ENCODE data around the gene AFG1L. TPM values are rescaled to one million over a fixed set of nuclear protein-coding genes. Genes with fewer than 3 reads are reported as not detected.

AFG1L gene
- total and polyA plus RNA-seq, 3 experiments from 2014 or later, result 4.4 to 5.3 (median 4.4) TPM

DNA sequence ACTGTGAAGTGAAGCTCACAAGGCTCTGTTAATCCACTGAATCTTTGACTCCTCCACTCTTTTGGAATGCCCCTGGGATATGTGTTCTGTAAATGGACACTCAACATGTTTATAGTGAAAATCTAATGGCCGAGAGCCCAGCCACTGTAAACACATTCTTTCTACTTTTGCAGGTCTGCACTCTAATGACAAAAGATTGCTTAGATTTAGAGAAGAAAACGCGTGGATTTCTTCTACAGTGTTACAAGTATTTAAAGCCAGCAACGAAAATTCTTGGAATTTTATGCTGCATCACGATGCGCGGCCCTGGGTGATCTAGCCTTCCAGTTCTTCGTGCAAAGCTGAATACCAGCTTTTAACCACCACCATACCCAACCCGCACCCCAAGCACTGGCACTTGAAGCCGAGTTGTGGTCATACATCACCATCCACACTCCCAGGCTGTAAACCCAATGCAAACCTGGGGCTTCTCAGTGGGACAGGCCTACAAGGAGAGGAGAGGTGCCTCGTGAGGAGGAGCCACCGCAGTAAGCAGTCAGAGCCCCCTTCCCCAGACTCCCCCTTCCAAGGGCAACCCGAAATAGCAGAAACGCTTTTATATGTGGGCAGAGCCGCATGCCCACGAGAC lies 262.1 kb downstream of the AFG1L start:
- POLR2A ChIA-PET, result interaction anchor here (3.0 to 3.8 kb wide), 2 partner anchors 538 to 825 kb away, joined by 31 to 48 read pairs; partner anchors contain the start of genes CD164, CEP57L1 and SESN1
- peaks cover 1 to 4% of the 10 kb centered on the region in 2 donors for H3K27me3 Mint-ChIP-seq
- H3K36me3 Mint-ChIP-seq, result peaks cover 0 to 16% (median 0%) of the 10 kb centered on the region in 3 donors
- H3K27ac Mint-ChIP-seq, result peak overlapping the region; percentile 72 to 100 (median 86)
- Histone ChIP-seq H3K4me1 (ENCODE audit: insufficient read depth, low read length) (peaks cover 11% of the 10 kb centered on the region), H3K36me3 (ENCODE audit: insufficient read depth, low read length) (no peaks in the 10 kb centered on the region), H3K4me3 (ENCODE audit: low read length) (peak overlapping the region; percentile 89), H3K9me3 (ENCODE audit: low read length) (no peaks in the 10 kb centered on the region), H3K27me3 (ENCODE audit: insufficient read depth, low read length, poor library complexity, severe bottlenecking) (no peaks in the 10 kb centered on the region), H3K27ac (ENCODE audit: low read depth, low read length) (peak overlapping the region; percentile 99)
- peaks cover 6 to 12% (median 7%) of the 10 kb centered on the region in 3 donors for H3K4me1 Mint-ChIP-seq
- CTCF ChIA-PET, result interaction anchor here (1.3 to 1.9 kb wide), 6 partner anchors 15 to 336 kb away, joined by 3 to 8 read pairs (median 5); no protein-coding TSS in a partner anchor
- no peak for DNase-seq
- no peaks in the 10 kb centered on the region for H3K9me3 Mint-ChIP-seq
- H3K4me3 Mint-ChIP-seq, result peak overlapping the region; percentile 80 to 100 (median 98)

DNA sequence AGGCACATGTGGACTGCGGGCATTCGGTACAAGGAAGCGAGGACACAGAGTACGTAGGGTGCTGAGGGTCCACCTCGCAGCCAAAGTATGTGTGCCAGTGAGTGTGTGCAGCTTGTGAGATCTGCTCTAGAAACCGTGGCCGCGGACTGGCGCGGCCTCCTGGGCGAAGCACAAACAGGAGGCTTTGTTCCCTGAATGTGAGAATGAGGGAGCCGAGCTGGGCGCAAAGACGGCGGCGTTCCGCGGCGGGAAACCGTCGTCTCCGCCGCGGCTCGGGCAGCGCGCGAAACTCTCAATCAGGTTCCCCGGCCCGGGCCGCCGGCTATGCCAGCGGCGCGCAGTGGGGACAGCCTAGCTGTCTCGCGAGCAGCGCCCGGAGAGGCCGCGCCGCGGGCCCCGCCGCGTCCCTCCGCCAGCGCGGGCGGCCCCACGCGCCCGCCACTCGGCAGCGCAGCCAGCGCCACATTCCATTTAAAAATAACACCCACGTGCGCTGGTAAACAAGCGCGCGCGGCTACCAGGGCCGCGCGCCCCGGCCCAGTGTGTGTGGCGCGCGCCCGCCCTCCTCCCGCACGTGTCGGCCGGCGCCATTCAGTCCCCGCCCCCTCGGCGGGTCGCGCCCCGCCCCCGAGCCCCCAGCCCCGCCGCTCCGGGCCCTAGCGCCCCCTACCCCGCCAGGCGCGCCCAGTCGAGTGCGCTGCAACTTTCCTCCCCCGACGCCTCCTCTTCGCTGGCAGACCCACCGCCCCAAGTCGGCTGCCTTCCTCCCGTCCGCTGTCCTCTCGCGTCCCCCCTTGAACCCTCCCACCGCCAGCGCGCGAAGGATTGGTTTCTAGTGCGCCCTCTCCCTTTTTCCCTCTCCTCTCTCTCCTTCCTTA lies 262.9 kb downstream of the AFG1L start:
- peak overlapping the region; percentile 98 to 100 (median 99) for H3K27ac Mint-ChIP-seq
- peak; percentile 79 to 90 (median 81) for DNase-seq
- ChIA-PET CTCF (interaction anchor here (0.9 to 2.8 kb wide), 12 partner anchors 15 to 536 kb away, joined by 3 to 17 read pairs (median 4); partner anchors contain the start of genes ARMC2 and SESN1), POLR2A (interaction anchor here (0.9 to 3.8 kb wide), 8 partner anchors 240 to 1098 kb away, joined by 3 to 48 read pairs (median 4); partner anchors contain the start of genes ARMC2, CD164, CEP57L1 and PDSS2)
- H3K36me3 Mint-ChIP-seq, result peaks cover 0 to 23% (median 2%) of the 10 kb centered on the region in 3 donors
- peak overlapping the region; percentile 96 to 100 (median 98) for H3K4me3 Mint-ChIP-seq
- H3K4me1 ChIP-seq (ENCODE audit: insufficient read depth, low read length), result peaks cover 19% of the 10 kb centered on the region
- H3K36me3 ChIP-seq (ENCODE audit: insufficient read depth, low read length), result no peaks in the 10 kb centered on the region
- H3K4me3 ChIP-seq (ENCODE audit: low read length), result peak overlapping the region; percentile 89
- H3K27ac ChIP-seq (ENCODE audit: low read depth, low read length), result peak overlapping the region; percentile 99
- H3K4me1 Mint-ChIP-seq, result peaks cover 13 to 20% (median 14%) of the 10 kb centered on the region in 3 donors
- H3K9me3 ChIP-seq (ENCODE audit: low read length), result no peaks in the 10 kb centered on the region
- no peaks in the 10 kb centered on the region for H3K27me3 ChIP-seq (ENCODE audit: insufficient read depth, low read length, poor library complexity, severe bottlenecking)
- H3K9me3 Mint-ChIP-seq, result no peaks in the 10 kb centered on the region
- peaks cover 4 to 7% of the 10 kb centered on the region in 2 donors for H3K27me3 Mint-ChIP-seq

DNA sequence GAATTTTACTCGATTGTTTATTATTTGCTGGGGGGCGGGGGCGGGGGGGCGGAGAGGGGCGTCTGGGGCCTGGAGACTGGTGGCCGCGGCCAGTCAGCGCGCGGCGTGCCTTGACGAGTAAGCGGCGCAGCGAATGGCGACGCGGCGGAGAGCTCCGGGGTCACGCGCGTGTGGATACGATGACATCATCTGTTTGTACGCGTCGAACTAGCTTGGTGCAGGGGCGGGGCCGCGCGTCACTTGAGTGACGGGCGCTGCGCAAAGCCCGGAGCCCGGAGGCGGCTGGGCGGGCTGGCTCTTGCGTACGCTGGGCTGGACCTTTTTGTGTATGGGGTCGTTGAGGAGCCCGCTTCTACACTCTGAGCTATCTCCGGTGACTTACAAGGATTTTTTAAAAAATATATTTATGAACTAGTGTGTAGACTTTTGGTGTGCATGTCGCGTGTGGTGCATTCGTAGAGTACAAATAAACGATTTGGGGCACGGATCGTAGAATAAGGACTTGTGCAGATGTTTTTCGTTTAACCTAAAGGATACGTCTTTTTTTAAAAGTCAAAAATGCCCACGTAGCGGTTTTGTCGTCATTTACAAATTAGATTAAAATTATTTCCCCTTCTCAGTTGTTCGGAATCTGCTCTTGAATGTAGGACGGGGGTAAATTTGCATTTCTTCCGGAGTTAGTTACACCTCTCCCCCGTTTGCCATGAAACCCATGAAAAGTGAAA lies 263.7 kb downstream of the AFG1L start:
- Mint-ChIP-seq H3K4me3 (peak overlapping the region; percentile 96 to 100 (median 98)), H3K36me3 (peaks cover 0 to 25% (median 3%) of the 10 kb centered on the region in 3 donors), H3K27ac (peak overlapping the region; percentile 98 to 100 (median 99)), H3K4me1 (peaks cover 21 to 27% (median 21%) of the 10 kb centered on the region in 3 donors), H3K27me3 (peaks cover 2 to 8% of the 10 kb centered on the region in 2 donors), H3K9me3 (no peaks in the 10 kb centered on the region)
- peaks cover 26% of the 10 kb centered on the region for H3K4me1 ChIP-seq (ENCODE audit: insufficient read depth, low read length)
- DNase-seq, result peak; percentile 95 to 99 (median 97)
- no peaks in the 10 kb centered on the region for H3K27me3 ChIP-seq (ENCODE audit: insufficient read depth, low read length, poor library complexity, severe bottlenecking)
- peak overlapping the region; percentile 80 for H3K4me3 ChIP-seq (ENCODE audit: low read length)
- no peaks in the 10 kb centered on the region for H3K36me3 ChIP-seq (ENCODE audit: insufficient read depth, low read length)
- POLR2A ChIA-PET, result interaction anchor here (0.6 to 3.8 kb wide), 13 partner anchors 24 to 1099 kb away, joined by 3 to 48 read pairs (median 4); partner anchors contain the start of genes ARMC2, CD164, CEP57L1 and PDSS2
- H3K9me3 ChIP-seq (ENCODE audit: low read length), result no peaks in the 10 kb centered on the region
- CTCF ChIA-PET, result interaction anchor here (0.9 to 2.8 kb wide), 10 partner anchors 16 to 535 kb away, joined by 3 to 17 read pairs (median 4); partner anchors contain the start of genes ARMC2 and SESN1
- peak overlapping the region; percentile 99 for H3K27ac ChIP-seq (ENCODE audit: low read depth, low read length)

DNA sequence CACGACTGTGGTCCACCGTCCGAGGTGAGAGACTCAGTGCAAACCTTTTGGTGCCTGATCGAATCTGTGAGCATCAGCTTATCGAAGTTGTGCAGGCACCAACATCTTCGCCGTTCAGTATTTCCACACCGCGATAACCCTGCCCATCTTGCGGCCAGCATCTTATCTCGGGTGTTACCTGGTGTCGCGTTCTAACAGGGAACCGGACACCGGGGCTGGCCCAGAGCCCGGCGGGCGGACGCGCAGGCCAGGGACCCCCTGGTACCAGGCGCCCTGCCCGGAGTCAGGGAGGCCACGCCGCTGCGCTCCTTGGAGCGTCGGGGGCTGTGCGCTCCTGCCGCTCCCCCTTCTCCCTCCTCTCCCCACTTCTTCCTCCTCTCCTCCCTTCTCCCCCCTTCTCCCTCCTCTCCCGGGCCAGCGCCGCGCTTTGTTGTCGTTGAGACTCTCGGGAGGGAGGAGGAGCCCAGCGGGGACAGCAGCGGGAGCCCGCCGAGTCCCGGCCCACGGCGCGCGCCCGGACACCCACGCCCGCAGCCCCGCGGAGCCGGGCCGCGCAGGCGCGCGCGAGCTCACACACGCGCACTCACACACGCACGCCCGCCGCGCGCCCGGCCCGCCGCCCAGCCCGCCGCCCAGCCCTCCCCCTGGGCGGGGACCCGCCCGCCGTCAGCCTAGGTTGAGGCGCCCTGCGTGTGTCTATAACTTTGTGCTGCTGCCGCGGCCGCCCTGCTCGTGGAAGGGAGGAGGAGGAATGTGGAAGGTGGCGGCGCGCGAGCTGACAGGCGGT lies 264.4 kb downstream of the AFG1L start:
- DNase-seq, result peak; percentile 83 to 95 (median 90)
- CTCF ChIA-PET, result interaction anchor here (1.2 to 2.8 kb wide), 6 partner anchors 16 to 535 kb away, joined by 3 to 17 read pairs (median 6); partner anchors contain the start of gene SESN1
- Histone ChIP-seq H3K27me3 (ENCODE audit: insufficient read depth, low read length, poor library complexity, severe bottlenecking) (no peaks in the 10 kb centered on the region), H3K27ac (ENCODE audit: low read depth, low read length) (peak overlapping the region; percentile 99), H3K36me3 (ENCODE audit: insufficient read depth, low read length) (no peaks in the 10 kb centered on the region), H3K9me3 (ENCODE audit: low read length) (no peaks in the 10 kb centered on the region), H3K4me3 (ENCODE audit: low read length) (peak overlapping the region; percentile 88), H3K4me1 (ENCODE audit: insufficient read depth, low read length) (peaks cover 32% of the 10 kb centered on the region)
- Mint-ChIP-seq H3K27me3 (peaks cover 0 to 8% of the 10 kb centered on the region in 2 donors), H3K27ac (peak overlapping the region; percentile 98 to 100 (median 99)), H3K9me3 (no peaks in the 10 kb centered on the region), H3K4me3 (peak overlapping the region; percentile 96 to 100 (median 98)), H3K4me1 (peaks cover 27 to 34% (median 29%) of the 10 kb centered on the region in 3 donors), H3K36me3 (peaks cover 0 to 25% (median 3%) of the 10 kb centered on the region in 3 donors)
- POLR2A ChIA-PET, result interaction anchor here (0.6 to 3.8 kb wide), 16 partner anchors 23 to 1100 kb away, joined by 3 to 48 read pairs (median 4); partner anchors contain the start of genes ARMC2, CD164, CEP57L1 and PDSS2

DNA sequence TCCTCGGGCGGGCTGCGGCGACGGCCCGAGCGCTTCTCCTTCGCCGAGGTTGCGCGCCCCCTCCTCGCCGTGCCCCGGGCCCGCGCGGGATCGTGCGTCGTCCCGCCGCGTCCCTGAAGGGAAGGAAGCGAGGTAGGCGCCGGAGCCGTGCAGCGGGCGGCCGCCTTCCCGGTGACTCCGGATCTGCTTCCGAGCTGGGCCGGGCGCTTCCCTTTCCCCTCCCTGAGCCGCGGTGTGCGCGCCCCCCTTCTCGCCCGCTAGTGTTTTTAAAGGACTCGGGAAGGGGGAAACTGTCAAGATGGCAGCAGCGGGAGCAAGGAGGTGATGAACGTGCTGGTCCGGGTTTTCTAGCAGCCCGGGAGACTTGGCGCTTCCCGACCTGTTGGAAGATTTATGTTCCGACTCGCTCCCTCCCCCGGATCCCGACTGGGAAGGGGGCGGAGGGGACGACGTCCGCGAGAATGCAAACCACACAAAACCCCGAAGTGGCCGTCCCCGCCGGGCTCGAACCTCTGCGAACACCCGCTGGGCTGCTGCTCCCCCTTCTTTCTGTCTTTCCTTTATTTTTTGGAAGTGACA lies 265.1 kb downstream of the AFG1L start:
- DNase-seq, result peak in 2 of 5 donors; percentile 5 to 40
- CTCF ChIA-PET, result interaction anchor here (1.0 to 2.8 kb wide), 4 partner anchors 18 to 515 kb away, joined by 3 to 17 read pairs (median 4); no protein-coding TSS in a partner anchor

More for the DNA sequence above, 265.1 kb downstream of the AFG1L start:
- Histone ChIP-seq H3K27ac (ENCODE audit: low read depth, low read length) (peak overlapping the region; percentile 99), H3K36me3 (ENCODE audit: insufficient read depth, low read length) (no peaks in the 10 kb centered on the region), H3K4me3 (ENCODE audit: low read length) (peak overlapping the region; percentile 88), H3K9me3 (ENCODE audit: low read length) (no peaks in the 10 kb centered on the region), H3K4me1 (ENCODE audit: insufficient read depth, low read length) (peaks cover 39% of the 10 kb centered on the region), H3K27me3 (ENCODE audit: insufficient read depth, low read length, poor library complexity, severe bottlenecking) (no peaks in the 10 kb centered on the region)
- H3K27me3 Mint-ChIP-seq, result peaks cover 0 to 8% of the 10 kb centered on the region in 2 donors
- H3K27ac Mint-ChIP-seq, result peak overlapping the region; percentile 88 to 100 (median 95)
- H3K36me3 Mint-ChIP-seq, result peaks cover 0 to 25% (median 3%) of the 10 kb centered on the region in 3 donors
- POLR2A ChIA-PET, result interaction anchor here (0.6 to 3.8 kb wide), 10 partner anchors 299 to 822 kb away, joined by 3 to 48 read pairs (median 4); partner anchors contain the start of genes CD164, CEP57L1, SESN1 and SNX3
- H3K4me1 Mint-ChIP-seq, result peaks cover 33 to 41% (median 35%) of the 10 kb centered on the region in 3 donors
- H3K9me3 Mint-ChIP-seq, result no peaks in the 10 kb centered on the region
- peak overlapping the region; percentile 92 to 100 (median 98) for H3K4me3 Mint-ChIP-seq
